ENCODE measurements around the gene WDR11. TPM values are rescaled to one million over a fixed set of nuclear protein-coding genes. Genes with fewer than 3 reads are reported as not detected.

Gene WDR11
- total RNA-seq, 1 experiment from 2014 or later, result 48.7 TPM

GRCh38 chr10:120945182-120945581, 94.0 kb downstream of the WDR11 start:
- H3K27ac ChIP-seq (ENCODE audit: insufficient read length, low read depth, low read length), result no peak overlapping the region
- H3K4me3 Mint-ChIP-seq, result no peak overlapping the region

More at GRCh38 chr10:120945182-120945581, 94.0 kb downstream of the WDR11 start:
- Histone ChIP-seq H3K79me2 (ENCODE audit: insufficient read depth, low read length) (no peaks in the 10 kb centered on the region), H2BK5ac (ENCODE audit: insufficient read length, low read length) (no peak overlapping the region), H3K4me1 (ENCODE audit: insufficient read depth, low read length) (no peaks in the 10 kb centered on the region), H2BK12ac (ENCODE audit: insufficient read length, low read depth, low read length) (no peak overlapping the region), H3K23me2 (ENCODE audit: insufficient read length, low read depth, low read length, poor library complexity, severe bottlenecking) (peaks cover 13% of the 10 kb centered on the region), H4K8ac (replicated peaks; ENCODE audit: insufficient read length, low read depth, low read length) (no peak overlapping the region), H4K91ac (ENCODE audit: insufficient read length, low read depth, low read length) (no peak overlapping the region), H4K5ac (ENCODE audit: insufficient read length, low read depth, low read length) (no peak overlapping the region), H3K9ac (ENCODE audit: extremely low read depth, insufficient read length, low read length) (no peak overlapping the region), H3K79me1 (ENCODE audit: insufficient read depth, low read depth, low read length, poor library complexity, severe bottlenecking) (no peaks in the 10 kb centered on the region), H4K20me1 (ENCODE audit: control insufficient read depth, insufficient read depth, insufficient read length) (no peaks in the 10 kb centered on the region), H3K23ac (ENCODE audit: insufficient read length, low read depth, low read length) (no peak overlapping the region), H3K14ac (ENCODE audit: insufficient read depth, low read length) (no peak overlapping the region), H3K56ac (ENCODE audit: insufficient read length, low read depth, low read length) (no peak overlapping the region), H3K4ac (ENCODE audit: low read depth, low read length) (no peak overlapping the region), H3T11ph (ENCODE audit: low read length) (no peak overlapping the region), H2BK20ac (ENCODE audit: low read depth, low read length, poor library complexity, severe bottlenecking) (no peak overlapping the region), H3K18ac (ENCODE audit: insufficient read length, low read depth, low read length) (no peak overlapping the region), H3K27me3 (ENCODE audit: insufficient read depth, low read length) (peaks cover 10% of the 10 kb centered on the region; the same call in 1 of the 2 replicates), H2AFZ (ENCODE audit: low read length) (no peak overlapping the region), H2BK120ac (ENCODE audit: low read depth, low read length, poor library complexity, severe bottlenecking) (no peak overlapping the region), H2AK5ac (ENCODE audit: insufficient read length, low read length) (no peak overlapping the region), H3K4me2 (ENCODE audit: insufficient read depth, insufficient read length, low read length) (no peak overlapping the region), H2BK15ac (ENCODE audit: low read depth, low read length) (no peak overlapping the region), H3K9me3 (ENCODE audit: control insufficient read depth, low read depth, low read length) (no peaks in the 10 kb centered on the region)
- Mint-ChIP-seq H3K36me3 (ENCODE audit: insufficient read depth in 1 of 3, low read depth in 3 of 3) (0 out of 7 replicates have a peak, but pooled peaks cover 0 to 4% (median 0%) of the 10 kb centered on the region in 3 experiments), H3K27me3 (ENCODE audit: low read depth) (peaks cover 16% of the 10 kb centered on the region), H3K4me1 (peaks cover 16 to 18% of the 10 kb centered on the region in 2 experiments), H3K27ac (no peak overlapping the region), H3K9me3 (peaks cover 8 to 9% of the 10 kb centered on the region in 2 experiments)
- DNase-seq, result no peak
- WGBS (ENCODE audit: extremely low coverage, insufficient read length, low lambda C conversion rate), result no CpG with 5 or more reads among the region's 1 CpG
- no peak for TF ChIP-seq CTCF (conservative IDR thresholded peaks at IDR 0.05)
